ENCODE measurements around the gene RBBP9. TPM values are rescaled to one million over a fixed set of nuclear protein-coding genes. Genes with fewer than 3 reads are reported as not detected.

The RBBP9 gene
- total and polyA plus RNA-seq, 2 of the 4 experiments (the other 2 are of a cell fraction), result 4.8 to 31.4 TPM

DNA sequence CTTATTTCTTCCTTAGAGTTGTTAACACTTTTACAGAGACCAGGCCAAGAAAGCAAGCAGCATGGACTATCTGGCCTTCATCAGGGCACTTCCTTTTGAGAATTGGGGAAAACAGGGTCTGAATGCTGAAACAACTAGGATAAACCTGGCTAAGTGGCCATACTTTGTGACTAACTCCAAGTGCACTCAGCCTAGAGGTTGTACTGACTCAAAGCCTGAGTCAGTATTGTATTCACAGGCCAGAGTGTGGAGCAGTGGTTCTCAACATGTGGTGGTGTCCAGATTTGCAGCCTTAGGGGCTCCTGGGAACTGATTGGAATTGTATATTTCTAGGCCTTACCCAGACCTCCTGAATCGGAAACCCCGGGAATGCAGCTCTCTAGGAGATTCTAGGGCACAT lies 30.8 kb upstream of the RBBP9 start:
- H4K8ac ChIP-seq (ENCODE audit: low read depth in 2 of 2, low read length in 2 of 2), result no peak overlapping the region
- peaks cover 54% of the 10 kb centered on the region for H3K36me3 ChIP-seq (ENCODE audit: control insufficient read depth, insufficient read depth, low read length)
- intact Hi-C loops (cut with micrococcal nuclease), result no loop called here
- H3K56ac ChIP-seq (ENCODE audit: extremely low read depth, insufficient read depth, low read length), result no peak overlapping the region
- in situ Hi-C loops (cut with MboI; ENCODE audit: low sequenced_read_pairs), result loop anchor here (25.0 kb wide), 2 partner anchors 109 to 1509 kb away; no protein-coding TSS in a partner anchor
- H4K91ac ChIP-seq (ENCODE audit: insufficient read depth, low read depth, low read length), result no peak overlapping the region
- no peak overlapping the region for H3K23ac ChIP-seq (ENCODE audit: low read depth, low read length)
- H4K20me1 ChIP-seq (ENCODE audit: insufficient read depth, low read length), result no peaks in the 10 kb centered on the region
- H2BK15ac ChIP-seq (ENCODE audit: low read depth, low read length), result no peak overlapping the region
- WGBS, 2 experiments (ENCODE audit: extremely low coverage in 2 of 2, insufficient read length in 1 of 2), result no CpG with 5 or more reads among the region's 2 CpGs
- H3K4me3 ChIP-seq (ENCODE audit: insufficient read depth, low read depth, low read length), result no peak overlapping the region
- POLR2A ChIA-PET (ENCODE audit: unreplicated experiment), result no interaction called here
- no peak overlapping the region for H2AFZ ChIP-seq (replicated peaks; ENCODE audit: low read length, poor library complexity)
- TF ChIP-seq, protein P1, sequence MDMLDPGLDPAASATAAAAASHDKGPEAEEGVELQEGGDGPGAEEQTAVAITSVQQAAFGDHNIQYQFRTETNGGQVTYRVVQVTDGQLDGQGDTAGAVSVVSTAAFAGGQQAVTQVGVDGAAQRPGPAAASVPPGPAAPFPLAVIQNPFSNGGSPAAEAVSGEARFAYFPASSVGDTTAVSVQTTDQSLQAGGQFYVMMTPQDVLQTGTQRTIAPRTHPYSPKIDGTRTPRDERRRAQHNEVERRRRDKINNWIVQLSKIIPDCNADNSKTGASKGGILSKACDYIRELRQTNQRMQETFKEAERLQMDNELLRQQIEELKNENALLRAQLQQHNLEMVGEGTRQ (IDR thresholded peaks at IDR 0.05; ENCODE audit: low read depth, low read length), result no peak
- TF ChIP-seq RAD21 (IDR thresholded peaks at IDR 0.05; ENCODE audit: low read length) (no peak), BHLHE40 (IDR thresholded peaks at IDR 0.05; ENCODE audit: low read depth, low read length) (no peak), POLR2A (IDR thresholded peaks at IDR 0.05; ENCODE audit: low read depth, low read length) (no peak), CTCF (conservative IDR thresholded peaks at IDR 0.05; ENCODE audit: low read depth, low read length) (no peak), NFE2L2 (IDR thresholded peaks at IDR 0.05; ENCODE audit: low read depth, low read length) (no peak), RCOR1 (IDR thresholded peaks at IDR 0.05; ENCODE audit: insufficient replicate concordance, low read length) (no peak), CEBPB (IDR thresholded peaks at IDR 0.05; ENCODE audit: low read depth, low read length) (no peak), FOS (IDR thresholded peaks at IDR 0.05; ENCODE audit: low read depth, low read length) (no peak), CHD1 (IDR thresholded peaks at IDR 0.05; ENCODE audit: low read depth, low read length) (no peak), MXI1 (IDR thresholded peaks at IDR 0.05; ENCODE audit: borderline replicate concordance, low read depth, low read length) (no peak), RFX5 (IDR thresholded peaks at IDR 0.05; ENCODE audit: low read depth, low read length) (no peak), SMC3 (IDR thresholded peaks at IDR 0.05; ENCODE audit: low read depth, low read length) (no peak), MAFK (IDR thresholded peaks at IDR 0.05; ENCODE audit: low read depth, low read length) (no peak), MAZ (IDR thresholded peaks at IDR 0.05; ENCODE audit: borderline replicate concordance, low read depth, low read length) (no peak)
- TF ChIP-seq, protein P2, sequence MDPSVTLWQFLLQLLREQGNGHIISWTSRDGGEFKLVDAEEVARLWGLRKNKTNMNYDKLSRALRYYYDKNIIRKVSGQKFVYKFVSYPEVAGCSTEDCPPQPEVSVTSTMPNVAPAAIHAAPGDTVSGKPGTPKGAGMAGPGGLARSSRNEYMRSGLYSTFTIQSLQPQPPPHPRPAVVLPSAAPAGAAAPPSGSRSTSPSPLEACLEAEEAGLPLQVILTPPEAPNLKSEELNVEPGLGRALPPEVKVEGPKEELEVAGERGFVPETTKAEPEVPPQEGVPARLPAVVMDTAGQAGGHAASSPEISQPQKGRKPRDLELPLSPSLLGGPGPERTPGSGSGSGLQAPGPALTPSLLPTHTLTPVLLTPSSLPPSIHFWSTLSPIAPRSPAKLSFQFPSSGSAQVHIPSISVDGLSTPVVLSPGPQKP (IDR thresholded peaks at IDR 0.05; ENCODE audit: borderline replicate concordance, low read depth, low read length), result no peak
- H3K4ac ChIP-seq (ENCODE audit: low read depth, low read length), result no peak overlapping the region
- H3K14ac ChIP-seq (replicated peaks; ENCODE audit: low read depth, low read length), result no peak overlapping the region
- CTCF ChIA-PET, result no interaction called here
- dilution Hi-C loops (cut with HindIII; ENCODE audit: low sequenced_read_pairs, unreplicated experiment), result no loop called here
- H4K5ac ChIP-seq (ENCODE audit: low read depth, low read length), result no peak overlapping the region
- H2BK5ac ChIP-seq (ENCODE audit: low read depth, low read length, poor library complexity, severe bottlenecking), result no peak overlapping the region
- H2AK5ac ChIP-seq (ENCODE audit: low read depth, low read length), result no peak overlapping the region
- H3K79me1 ChIP-seq (ENCODE audit: low read depth in 1 of 2, low read length in 2 of 2), result peaks cover 9 to 10% of the 10 kb centered on the region in 2 experiments
- H3K27me3 ChIP-seq (ENCODE audit: control insufficient read depth, insufficient read depth, low read length), result no peaks in the 10 kb centered on the region
- no peaks in the 10 kb centered on the region for H3K9me3 ChIP-seq (ENCODE audit: control insufficient read depth, insufficient read depth, low read length)
- no peak overlapping the region for H3K18ac ChIP-seq (ENCODE audit: low read depth, low read length)
- BruUV-seq (replicated peaks), result no TSS peak
- H3K27ac ChIP-seq (ENCODE audit: insufficient read depth, low read length), result no peak overlapping the region
- H3K9ac ChIP-seq (ENCODE audit: low read depth, low read length), result no peak overlapping the region
- no peak overlapping the region for H2AK9ac ChIP-seq (replicated peaks; ENCODE audit: low read depth, low read length, poor library complexity)
- DNase-seq (peak; percentile 75), ATAC-seq (ENCODE audit: low read depth) (peak; percentile 78)
- H3K9me1 ChIP-seq (ENCODE audit: insufficient read depth, low read length), result peaks cover 5% of the 10 kb centered on the region
- H2BK120ac ChIP-seq (ENCODE audit: low read depth, low read length), result no peak overlapping the region
- no peak overlapping the region for H2BK20ac ChIP-seq (ENCODE audit: low read depth, low read length)
- peaks cover 2% of the 10 kb centered on the region for H3K4me1 ChIP-seq (ENCODE audit: control insufficient read depth, insufficient read depth, low read length)
- no peak overlapping the region for H3K4me2 ChIP-seq (ENCODE audit: low read depth, low read length)
